ENCODE measurements around the gene BCL6B.

DNA sequence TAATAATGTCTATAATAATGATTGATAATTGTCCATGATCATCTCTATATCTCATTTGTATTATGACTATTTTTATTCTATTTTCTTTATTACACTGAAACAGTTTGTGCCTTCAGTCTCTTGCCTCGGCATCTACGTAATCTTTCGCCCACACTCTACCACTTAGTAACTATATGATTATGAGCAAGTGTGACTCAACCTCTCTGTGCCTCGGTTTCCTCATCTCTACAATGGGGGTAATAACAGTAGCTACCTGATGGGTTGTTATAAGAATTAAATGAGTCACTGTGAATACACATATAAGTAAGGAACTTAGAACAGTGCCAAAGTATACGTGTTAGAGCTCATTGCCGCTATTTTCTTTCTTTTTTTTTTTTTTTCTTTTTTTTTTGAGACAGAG, 24.7 kb downstream of the BCL6B start:
- TF ChIP-seq CTCF (IDR thresholded peaks at IDR 0.05; ENCODE audit: insufficient read depth, low read length, poor library complexity, severe bottlenecking) (no peak), EZH2phosphoT487 (conservative IDR thresholded peaks at IDR 0.05; ENCODE audit: low read length) (no peak)
